ENCODE results near the gene SFXN2.
"Not testable (repeated sequence)": the region's sequence is repeated elsewhere in the genome, so short reads cannot be mapped to it uniquely, and the experiment has no call there.

SFXN2 gene

GRCh38 chr10:102679596-102679995 is 34.8 kb upstream of the SFXN2 start:
- TF ChIP-seq, protein P1, sequence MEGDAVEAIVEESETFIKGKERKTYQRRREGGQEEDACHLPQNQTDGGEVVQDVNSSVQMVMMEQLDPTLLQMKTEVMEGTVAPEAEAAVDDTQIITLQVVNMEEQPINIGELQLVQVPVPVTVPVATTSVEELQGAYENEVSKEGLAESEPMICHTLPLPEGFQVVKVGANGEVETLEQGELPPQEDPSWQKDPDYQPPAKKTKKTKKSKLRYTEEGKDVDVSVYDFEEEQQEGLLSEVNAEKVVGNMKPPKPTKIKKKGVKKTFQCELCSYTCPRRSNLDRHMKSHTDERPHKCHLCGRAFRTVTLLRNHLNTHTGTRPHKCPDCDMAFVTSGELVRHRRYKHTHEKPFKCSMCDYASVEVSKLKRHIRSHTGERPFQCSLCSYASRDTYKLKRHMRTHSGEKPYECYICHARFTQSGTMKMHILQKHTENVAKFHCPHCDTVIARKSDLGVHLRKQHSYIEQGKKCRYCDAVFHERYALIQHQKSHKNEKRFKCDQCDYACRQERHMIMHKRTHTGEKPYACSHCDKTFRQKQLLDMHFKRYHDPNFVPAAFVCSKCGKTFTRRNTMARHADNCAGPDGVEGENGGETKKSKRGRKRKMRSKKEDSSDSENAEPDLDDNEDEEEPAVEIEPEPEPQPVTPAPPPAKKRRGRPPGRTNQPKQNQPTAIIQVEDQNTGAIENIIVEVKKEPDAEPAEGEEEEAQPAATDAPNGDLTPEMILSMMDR (conservative IDR thresholded peaks at IDR 0.05; ENCODE audit: low read depth), result no peak
- CTCF ChIA-PET, result interaction anchor here (0.6 to 2.3 kb wide), 7 partner anchors 10 to 424 kb away, joined by 3 to 12 read pairs (median 4); no protein-coding TSS in a partner anchor

GRCh38 chr10:102681696-102682095 is 32.7 kb upstream of the SFXN2 start:
- ChIA-PET CTCF (no interaction called here), POLR2A (ENCODE audit: low non-redundant PET) (interaction anchor here (0.6 kb wide), 1 partner anchor 438 kb away, joined by 4 read pairs; no protein-coding TSS in a partner anchor)
- TF ChIP-seq, protein P1 (conservative IDR thresholded peaks at IDR 0.05; ENCODE audit: low read depth), result no peak
- peak overlapping the region; percentile 15; the same call in 1 of the 2 replicates for H3K27ac ChIP-seq
- DNase-seq (ENCODE audit: low spot score), result no peak

More at GRCh38 chr10:102679596-102679995, 34.8 kb upstream of the SFXN2 start:
- POLR2A ChIA-PET (ENCODE audit: low non-redundant PET), result no interaction called here
- H3K27ac ChIP-seq, result peak overlapping the region; percentile 63
- no peak for DNase-seq (ENCODE audit: low spot score)

GRCh38 chr10:102682416-102682815 is 32.0 kb upstream of the SFXN2 start:
- DNase-seq (ENCODE audit: low spot score), result no peak
- ChIA-PET CTCF (no interaction called here), POLR2A (ENCODE audit: low non-redundant PET) (no interaction called here)
- H3K27ac ChIP-seq, result peak overlapping the region; percentile 15; the same call in 1 of the 2 replicates
- TF ChIP-seq, protein P1 (conservative IDR thresholded peaks at IDR 0.05; ENCODE audit: low read depth), result no peak

- POLR2A ChIA-PET (ENCODE audit: low non-redundant PET), result no interaction called here
- H3K27ac ChIP-seq, result no peak overlapping the region
- no peak for DNase-seq (ENCODE audit: low spot score)
- TF ChIP-seq, protein P1 (conservative IDR thresholded peaks at IDR 0.05; ENCODE audit: low read depth), result no peak
- CTCF ChIA-PET, result no interaction called here
These were observed 31.5 kb upstream of the SFXN2 start for GRCh38 chr10:102682981-102683380.

- H3K27ac ChIP-seq, result 0 out of 2 replicates have a peak overlapping the region, but pooled peaks have one; percentile 24
- DNase-seq (ENCODE audit: low spot score), result no peak
- TF ChIP-seq, protein P1 (conservative IDR thresholded peaks at IDR 0.05; ENCODE audit: low read depth), result no peak
- ChIA-PET CTCF (no interaction called here), POLR2A (ENCODE audit: low non-redundant PET) (no interaction called here)
These were observed 30.7 kb upstream of the SFXN2 start for GRCh38 chr10:102683736-102684135.

DNA sequence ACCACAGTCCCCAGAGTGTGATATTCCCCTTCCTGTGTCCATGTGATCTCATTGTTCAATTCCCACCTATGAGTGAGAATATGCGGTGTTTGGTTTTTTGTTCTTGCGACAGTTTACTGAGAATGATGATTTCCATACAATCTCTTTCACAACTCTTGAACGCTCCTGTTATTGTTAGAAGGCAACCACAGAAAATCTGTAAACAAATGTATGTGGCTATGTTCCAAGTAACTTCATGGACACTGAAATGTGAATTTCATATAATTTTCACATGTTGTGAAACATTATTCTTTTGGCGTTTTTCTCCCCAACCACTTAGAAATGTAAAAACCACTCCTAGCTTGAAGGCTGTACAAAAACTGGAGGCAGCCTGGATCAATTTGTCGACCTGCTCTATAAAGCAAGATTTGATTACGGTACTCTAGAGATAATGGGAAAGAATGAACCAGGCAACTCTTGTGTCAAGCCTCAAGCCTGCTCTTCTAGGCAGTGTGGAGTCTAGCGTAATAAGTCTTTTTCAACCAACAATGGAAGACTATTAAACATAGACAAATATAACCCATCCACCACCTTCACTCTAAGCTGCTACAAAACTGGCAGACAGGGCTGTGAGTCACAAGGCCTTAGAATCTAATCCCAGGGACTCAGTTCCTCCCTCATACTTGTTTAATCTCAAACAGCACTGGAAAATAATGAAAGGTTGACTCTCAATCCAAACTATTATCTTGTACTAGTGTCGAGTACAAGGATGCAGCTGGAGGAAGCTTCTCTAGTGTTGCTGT is 23.0 kb upstream of the SFXN2 start:
- no peak for DNase-seq (ENCODE audit: low spot score)
- no peak overlapping the region for H3K27ac ChIP-seq
- ChIA-PET POLR2A (ENCODE audit: low non-redundant PET) (no interaction called here), CTCF (interaction anchor here (1.5 kb wide), 1 partner anchor 13 kb away, joined by 5 read pairs; no protein-coding TSS in a partner anchor)
- TF ChIP-seq, protein P1 (conservative IDR thresholded peaks at IDR 0.05; ENCODE audit: low read depth), result no peak

DNA sequence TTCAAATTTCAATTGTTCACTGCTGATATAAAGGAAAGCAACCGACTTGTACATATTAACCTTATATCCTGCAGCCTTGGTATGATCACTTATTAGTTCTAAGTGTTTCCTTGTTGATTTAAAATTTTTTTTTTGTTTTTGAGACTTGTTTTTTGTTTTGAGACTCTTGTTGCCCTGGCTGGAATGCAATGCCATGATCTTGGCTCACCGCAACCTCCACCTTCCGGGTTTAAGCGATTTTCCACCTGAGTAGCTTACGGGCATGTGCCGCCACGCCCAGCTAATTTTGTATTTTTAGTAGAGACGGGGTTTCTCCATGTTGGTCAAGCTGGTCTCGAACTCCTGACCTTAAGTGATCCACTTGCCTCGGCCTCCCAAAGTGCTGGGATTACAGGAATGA is 19.0 kb upstream of the SFXN2 start:
- H3K27ac ChIP-seq, result peak overlapping the region; percentile 63; the same call in 1 of the 2 replicates
- CTCF ChIA-PET; POLR2A ChIA-PET (ENCODE audit: low non-redundant PET); DNase-seq (ENCODE audit: low spot score): not testable (repeated sequence)

Data from RWPE1 (cell line).